ENCODE measurements around the gene RELN. TPM values are rescaled to one million over a fixed set of nuclear protein-coding genes. Genes with fewer than 3 reads are reported as not detected.
"Not testable (repeated sequence)": the region's sequence is repeated elsewhere in the genome, so short reads cannot be mapped to it uniquely, and the experiment has no call there.

RELN gene
- total RNA-seq, 6 donors from 2014 or later: 1.1 to 3.6 (median 2.6) TPM; not detected in 1

GRCh38 chr7:103521937-103522336, 467.5 kb downstream of the RELN start:
- 48 to 67% methylated on average over 6 of the region's 6 CpGs for WGBS, 2 donors
- Histone ChIP-seq H3K36me3 (no peaks in the 10 kb centered on the region), H3K27ac (no peak overlapping the region), H3K4me1 (no peaks in the 10 kb centered on the region), H3K9me3 (no peaks in the 10 kb centered on the region), H3K4me3 (no peak overlapping the region), H3K27me3 (no peaks in the 10 kb centered on the region)
- no peak for DNase-seq
- TF ChIP-seq POLR2AphosphoS5 (IDR thresholded peaks at IDR 0.05) (no peak), POLR2A (IDR thresholded peaks at IDR 0.05) (no peak), CTCF (IDR thresholded peaks at IDR 0.05) (no peak), EP300 (IDR thresholded peaks at IDR 0.05) (no peak)
- no peak for ATAC-seq (ENCODE audit: low FRiP score in 2 of 2)

GRCh38 chr7:103504505-103505135, 484.8 kb downstream of the RELN start:
- no peak for TF ChIP-seq EP300 (IDR thresholded peaks at IDR 0.05)
- Histone ChIP-seq H3K4me1 (no peaks in the 10 kb centered on the region), H3K36me3 (no peaks in the 10 kb centered on the region), H3K27me3 (no peaks in the 10 kb centered on the region), H3K9me3 (no peaks in the 10 kb centered on the region), H3K27ac (no peak overlapping the region), H3K4me3 (no peak overlapping the region)
- WGBS, 2 donors: 66 to 71% methylated on average over 5 to 13 of the region's 13 CpGs
- ATAC-seq (ENCODE audit: low FRiP score in 2 of 2) (no peak), DNase-seq (peak in 1 of 2 donors; percentile 24)

GRCh38 chr7:103501206-103501605, 488.3 kb downstream of the RELN start:
- no peak for TF ChIP-seq CTCF (IDR thresholded peaks at IDR 0.05)
- no peak for TF ChIP-seq POLR2AphosphoS5 (IDR thresholded peaks at IDR 0.05)
- no peak for TF ChIP-seq EP300 (IDR thresholded peaks at IDR 0.05)
- TF ChIP-seq POLR2A (IDR thresholded peaks at IDR 0.05): no peak
- Histone ChIP-seq H3K27ac (no peak overlapping the region), H3K27me3 (no peaks in the 10 kb centered on the region), H3K4me3 (no peak overlapping the region), H3K9me3 (no peaks in the 10 kb centered on the region), H3K4me1 (no peaks in the 10 kb centered on the region), H3K36me3 (no peaks in the 10 kb centered on the region)
- ATAC-seq (ENCODE audit: low FRiP score in 2 of 2) (no peak), DNase-seq (no peak)
- 86 to 89% methylated on average over 4 of the region's 4 CpGs for WGBS, 2 donors

GRCh38 chr7:103499976-103500375, 489.5 kb downstream of the RELN start:
- Histone ChIP-seq H3K27me3 (no peaks in the 10 kb centered on the region), H3K36me3 (no peaks in the 10 kb centered on the region), H3K4me3 (no peak overlapping the region), H3K4me1 (no peaks in the 10 kb centered on the region), H3K27ac (no peak overlapping the region), H3K9me3 (no peaks in the 10 kb centered on the region)
- WGBS, 2 donors: 50 to 56% methylated on average over 1 of the region's 1 CpG
- no peak for DNase-seq
- TF ChIP-seq POLR2AphosphoS5 (IDR thresholded peaks at IDR 0.05): no peak
- TF ChIP-seq POLR2A (IDR thresholded peaks at IDR 0.05): no peak
- TF ChIP-seq CTCF (IDR thresholded peaks at IDR 0.05): no peak
- TF ChIP-seq EP300 (IDR thresholded peaks at IDR 0.05): no peak
- no peak for ATAC-seq (ENCODE audit: low FRiP score in 2 of 2)

GRCh38 chr7:103487419-103487818, 502.0 kb downstream of the RELN start:
- TF ChIP-seq POLR2A (IDR thresholded peaks at IDR 0.05) (no peak), EP300 (IDR thresholded peaks at IDR 0.05) (no peak), POLR2AphosphoS5 (IDR thresholded peaks at IDR 0.05) (no peak), CTCF (IDR thresholded peaks at IDR 0.05) (no peak)
- DNase-seq (no peak), ATAC-seq (ENCODE audit: low FRiP score in 2 of 2) (no peak)
- no peaks in the 10 kb centered on the region for H3K36me3 ChIP-seq
- no peaks in the 10 kb centered on the region for H3K27me3 ChIP-seq
- H3K9me3 ChIP-seq: no peaks in the 10 kb centered on the region
- H3K27ac ChIP-seq: no peak overlapping the region
- H3K4me1 ChIP-seq: no peaks in the 10 kb centered on the region
- no peak overlapping the region for H3K4me3 ChIP-seq
- 61 to 71% methylated on average over 4 of the region's 4 CpGs for WGBS, 2 donors

GRCh38 chr7:103486873-103487272, 502.6 kb downstream of the RELN start:
- H3K27ac ChIP-seq; H3K9me3 ChIP-seq; ATAC-seq (ENCODE audit: low FRiP score in 2 of 2); DNase-seq; H3K27me3 ChIP-seq; H3K4me1 ChIP-seq; H3K36me3 ChIP-seq; H3K4me3 ChIP-seq: not testable (repeated sequence)
- 62 to 75% methylated on average over 3 of the region's 3 CpGs for WGBS, 2 donors
